Activated T-cell treated with anti-CD3 and anti-CD28 coated beads for 24 hours (primary cell): ENCODE data around the gene INTS3.
"Not testable (repeated sequence)": the region's sequence is repeated elsewhere in the genome, so short reads cannot be mapped to it uniquely, and the experiment has no call there.

ENCODE experiments used
- DNase-seq: peaks from one replicate; pipeline ENCODE4 v3.0.0-alpha.2; 2020; ENCODE audit warnings: low read depth

INTS3 gene

DNA sequence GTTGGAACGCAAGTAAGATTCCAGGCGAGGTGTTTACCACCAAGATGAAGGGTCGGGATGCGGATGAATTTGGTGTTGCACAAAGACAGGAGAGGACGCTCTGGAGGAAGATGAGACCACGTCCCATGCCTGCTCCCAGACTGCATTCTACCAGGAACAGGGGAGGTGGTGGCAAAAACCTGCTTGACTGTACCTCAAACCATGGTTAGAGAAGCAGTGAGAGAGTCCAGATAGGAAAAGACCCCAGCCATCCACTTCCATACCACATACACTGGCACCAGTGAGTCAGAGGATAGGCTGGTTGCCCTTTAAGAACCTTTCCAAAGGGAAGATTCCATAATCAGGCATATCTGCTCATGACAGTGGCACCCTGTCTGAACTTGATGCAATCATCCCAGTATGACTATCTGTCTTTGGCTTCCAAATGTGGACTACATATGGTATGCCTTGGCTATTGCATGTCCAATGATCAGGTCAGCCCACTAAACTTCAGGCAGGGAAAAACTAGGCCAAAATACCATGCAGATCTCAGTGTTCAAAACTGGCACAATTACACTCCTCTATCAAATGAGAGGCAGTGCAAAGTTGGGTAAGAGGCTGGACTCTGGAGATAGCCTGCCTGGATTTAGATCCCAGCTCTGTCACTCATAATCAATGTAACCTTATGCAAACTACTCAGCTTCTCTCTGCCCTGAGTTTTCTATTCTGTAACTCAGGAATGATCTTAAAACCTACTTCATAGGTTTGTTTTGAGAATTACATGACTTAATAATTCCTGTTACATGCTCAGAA lies 28.7 kb upstream of the INTS3 start:
- no peak for DNase-seq

- no peak for DNase-seq
Observed at GRCh38 chr1:153699768-153700167, 28.1 kb upstream of the INTS3 start.

DNA sequence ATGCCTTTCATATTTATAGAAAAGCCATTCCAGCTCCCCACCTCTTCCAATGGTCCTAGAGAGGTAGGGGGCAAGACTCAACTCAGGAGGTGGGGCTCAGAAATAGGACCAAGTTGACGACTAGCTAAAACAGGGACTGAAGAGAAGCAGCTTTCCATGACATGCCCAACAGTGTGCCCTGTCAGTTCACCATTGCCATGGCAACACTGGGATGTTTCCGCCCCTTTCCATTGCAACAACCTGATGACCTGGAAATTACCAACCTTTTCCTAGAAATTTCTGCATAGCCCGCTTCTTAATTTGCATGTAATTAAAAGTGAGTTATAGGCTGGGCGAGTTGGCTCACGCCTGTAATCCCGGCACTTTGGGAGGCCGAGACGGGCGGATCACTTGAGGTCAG lies 22.4 kb upstream of the INTS3 start:
- no peak for DNase-seq

DNA sequence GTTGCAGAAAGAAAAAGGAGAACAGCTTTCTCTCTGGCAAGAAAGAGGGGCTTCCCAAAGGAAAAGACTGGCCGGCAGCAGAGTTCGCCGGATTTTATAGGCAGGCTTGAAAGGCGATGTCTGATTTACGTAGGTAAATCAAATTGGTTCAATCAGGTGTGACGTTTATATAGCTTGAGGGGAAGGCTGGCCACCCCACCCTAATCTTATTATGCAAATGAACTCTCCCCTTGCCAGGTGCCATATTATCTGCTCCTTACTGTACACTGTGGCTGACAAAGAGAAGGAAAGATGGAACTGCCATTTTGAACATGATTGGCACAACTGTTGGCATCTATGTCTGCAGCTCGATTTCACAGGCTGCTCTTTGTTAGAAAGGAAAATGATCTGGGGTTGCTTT lies 16.8 kb upstream of the INTS3 start:
- no peak for DNase-seq

DNA sequence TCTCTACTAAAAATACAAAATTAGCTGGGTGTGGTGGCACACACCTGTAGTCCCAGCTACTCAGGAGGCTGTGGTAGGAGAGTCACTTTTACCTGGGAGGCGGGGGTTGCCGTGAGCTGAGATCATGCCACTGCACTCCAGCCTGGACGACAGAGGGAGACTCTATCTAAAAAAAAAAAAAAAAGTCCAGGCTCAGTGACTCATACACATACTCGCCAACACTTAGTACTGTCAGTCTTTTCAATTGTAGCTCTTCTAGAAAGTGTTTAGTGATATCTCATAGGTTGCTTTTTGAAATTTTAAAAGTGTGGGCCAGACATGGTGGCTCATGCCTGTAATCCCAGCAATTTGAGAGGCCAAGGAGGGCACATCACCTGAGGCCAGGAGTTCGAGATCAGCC lies 11.6 kb upstream of the INTS3 start:
- DNase-seq, result not testable (repeated sequence)

DNA sequence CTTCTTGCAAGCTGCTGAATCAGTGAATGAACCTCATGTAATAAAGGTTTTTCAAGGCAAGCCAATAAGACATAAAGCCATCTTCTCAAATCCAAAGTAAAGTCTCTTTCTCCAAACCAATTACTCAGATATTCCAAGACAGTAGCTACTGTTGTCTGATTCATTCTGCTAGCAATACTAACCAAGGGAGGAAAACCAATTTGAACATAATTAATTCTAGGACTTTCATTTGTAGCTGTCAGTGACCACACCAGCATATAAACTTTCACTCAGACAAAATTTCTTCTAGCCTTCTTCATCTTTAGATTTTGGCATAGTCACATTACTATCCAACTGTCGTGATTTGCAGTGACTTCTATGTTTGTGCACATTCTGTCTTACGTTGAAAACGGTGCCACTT lies 10.5 kb upstream of the INTS3 start:
- no peak for DNase-seq

DNA sequence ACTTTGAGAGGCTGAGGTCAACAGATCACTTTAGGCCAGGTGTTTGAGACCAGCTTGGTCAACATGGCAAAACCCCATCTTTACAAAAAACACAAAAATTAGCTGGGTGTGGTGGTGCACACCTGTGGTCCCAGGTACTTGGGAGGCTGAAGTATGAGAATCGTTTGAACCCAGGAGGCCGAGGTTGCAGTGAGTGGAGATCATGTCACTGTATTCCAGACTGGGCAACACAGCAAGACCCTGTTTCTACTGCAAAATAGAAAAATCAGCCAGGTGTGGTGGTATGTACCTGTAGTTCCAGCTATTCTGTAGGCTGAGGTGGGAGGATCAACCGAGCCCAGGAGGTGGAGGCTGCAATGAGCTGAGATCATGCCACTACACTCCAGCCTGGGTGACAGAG lies 4.2 kb upstream of the INTS3 start:
- no peak for DNase-seq

DNA sequence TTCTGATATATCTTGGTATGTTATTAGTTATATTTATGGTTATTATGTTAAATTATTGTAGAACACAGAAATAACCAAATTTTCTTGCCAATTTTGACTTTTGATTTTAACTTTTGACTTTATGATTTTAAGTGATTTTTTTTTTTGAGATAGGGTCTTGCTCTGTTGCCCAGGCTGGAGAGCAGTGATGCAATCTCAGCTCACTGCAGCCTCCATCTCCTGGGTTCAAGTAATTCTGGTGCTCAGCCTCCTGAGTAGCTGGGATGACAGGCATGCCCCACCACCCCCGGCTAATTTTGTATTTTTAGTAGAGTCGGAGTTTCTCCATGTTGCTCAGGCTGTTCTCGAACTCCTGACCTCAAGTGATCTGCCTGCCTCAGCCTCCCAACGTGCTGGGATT lies 3.2 kb upstream of the INTS3 start:
- DNase-seq, result not testable (repeated sequence)

GRCh38 chr1:153728305-153729066 lies 636 bp downstream of the INTS3 start:
- no peak for DNase-seq

GRCh38 chr1:153730468-153730988 lies 2.7 kb downstream of the INTS3 start:
- DNase-seq, result no peak

GRCh38 chr1:153733970-153734369 lies 6.1 kb downstream of the INTS3 start:
- DNase-seq, result no peak

DNA sequence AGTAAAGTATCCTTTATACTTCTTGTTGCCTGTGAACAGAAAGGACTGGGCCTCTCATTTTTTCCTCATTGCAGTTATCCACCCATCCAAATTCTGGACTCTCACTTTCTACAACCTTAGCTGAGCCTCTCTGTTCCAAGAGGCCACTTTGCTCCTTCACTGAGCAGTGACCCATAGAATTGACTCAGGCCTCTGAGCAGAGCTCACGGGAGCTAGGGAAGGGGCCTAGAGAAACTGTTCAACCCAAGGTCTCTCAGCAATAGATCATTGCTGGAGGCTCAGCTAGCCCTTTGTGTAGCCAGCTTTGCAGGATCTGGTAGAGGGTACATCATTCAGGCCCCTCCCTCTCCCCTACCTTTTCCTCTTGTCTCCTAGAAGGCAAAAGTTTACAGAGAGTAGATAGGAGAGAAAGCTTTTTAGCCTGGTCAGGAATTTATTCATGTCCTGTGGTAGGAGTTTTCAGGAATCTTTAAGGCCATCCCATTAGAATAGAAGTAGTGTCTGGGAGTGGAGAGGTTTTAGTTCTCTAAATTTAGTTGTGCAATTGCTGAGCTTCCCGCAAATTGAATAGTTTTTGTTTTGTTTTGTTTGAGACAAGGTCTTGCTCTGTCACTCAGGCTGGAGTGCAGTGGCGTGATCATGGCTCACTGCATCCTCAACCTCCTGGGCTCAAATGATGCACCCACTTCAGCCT lies 6.7 kb downstream of the INTS3 start:
- no peak for DNase-seq

DNA sequence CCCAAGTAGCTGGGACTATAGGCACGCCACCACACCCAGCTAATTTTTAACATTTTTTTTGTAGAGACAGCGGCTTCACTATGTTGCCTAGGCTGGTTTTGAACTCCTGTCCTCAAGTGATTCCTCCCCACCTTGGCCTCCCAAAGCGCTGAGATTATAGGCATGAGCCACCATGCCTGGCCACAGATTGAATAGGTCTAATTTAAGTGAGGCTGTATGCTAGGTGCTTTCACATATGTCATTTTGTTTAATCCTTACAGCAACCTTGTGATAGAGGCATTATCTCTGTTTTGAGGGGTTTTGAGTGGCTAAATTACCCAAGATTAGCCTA lies 7.2 kb downstream of the INTS3 start:
- no peak for DNase-seq

GRCh38 chr1:153741986-153742385 lies 14.1 kb downstream of the INTS3 start:
- DNase-seq, result no peak

GRCh38 chr1:153742411-153743142 lies 14.7 kb downstream of the INTS3 start:
- no peak for DNase-seq

GRCh38 chr1:153745417-153745816 lies 17.6 kb downstream of the INTS3 start:
- no peak for DNase-seq

GRCh38 chr1:153746174-153746573 lies 18.3 kb downstream of the INTS3 start:
- DNase-seq, result no peak

- DNase-seq, result no peak
Observed at GRCh38 chr1:153748903-153749302, 21.1 kb downstream of the INTS3 start.

DNA sequence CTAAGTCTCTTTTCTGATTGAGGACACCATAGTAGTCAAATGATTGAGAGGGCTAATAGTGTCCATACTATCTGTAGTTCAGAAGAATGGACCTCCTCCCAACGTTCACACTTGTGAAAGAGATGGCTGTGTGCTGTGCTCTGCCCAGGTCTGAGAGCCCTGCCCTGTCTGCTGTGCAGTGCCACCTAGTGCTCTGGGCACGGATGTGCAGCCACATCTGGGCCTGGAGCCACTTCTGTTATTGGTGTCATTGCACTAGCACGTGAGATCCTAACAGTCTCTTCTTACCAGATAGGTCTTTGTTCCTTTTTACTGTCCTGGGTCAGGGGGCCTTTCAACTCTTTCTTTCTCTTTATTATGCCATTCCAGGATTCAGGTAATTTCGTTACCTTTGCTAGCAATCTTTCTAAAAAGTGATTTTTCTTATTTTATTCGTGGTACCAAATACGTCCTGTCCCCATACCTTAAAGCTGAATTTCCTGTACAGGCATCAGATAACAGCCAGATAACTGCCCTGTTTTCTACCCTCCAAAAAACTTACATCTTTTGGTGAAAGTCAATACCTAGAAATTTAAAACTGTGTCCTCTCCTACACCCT lies 21.7 kb downstream of the INTS3 start:
- DNase-seq, result peak; percentile 77

GRCh38 chr1:153750026-153750995 lies 22.5 kb downstream of the INTS3 start:
- DNase-seq, result no peak

- no peak for DNase-seq
Observed at GRCh38 chr1:153752072-153752471, 24.2 kb downstream of the INTS3 start.
